NCI-H2081 (cell line): ENCODE results near the gene LRPAP1.

Experiments
- DNase-seq, 2 experiments: peaks; one replicate each; lab custom pipeline; 2025; lab: John Stamatoyannopoulos, UW

LRPAP1 gene

GRCh38 chr4:3500111-3500510 is 32.1 kb downstream of the LRPAP1 start:
- no peak for DNase-seq

GRCh38 chr4:3499710-3500109 is 32.5 kb downstream of the LRPAP1 start:
- DNase-seq, result no peak

GRCh38 chr4:3498901-3499510 is 33.2 kb downstream of the LRPAP1 start:
- peak in 1 of 2 experiments; percentile 19 for DNase-seq

GRCh38 chr4:3498407-3498806 is 33.8 kb downstream of the LRPAP1 start:
- no peak for DNase-seq

- no peak for DNase-seq
These were observed 34.5 kb downstream of the LRPAP1 start for GRCh38 chr4:3497523-3498389.

- DNase-seq, result no peak
These were observed 35.1 kb downstream of the LRPAP1 start for GRCh38 chr4:3497095-3497494.

- no peak for DNase-seq
These were observed 36.2 kb downstream of the LRPAP1 start for GRCh38 chr4:3496021-3496420.

- DNase-seq, result no peak
These were observed 36.8 kb downstream of the LRPAP1 start for GRCh38 chr4:3495204-3495975.

- DNase-seq, result no peak
These were observed 37.8 kb downstream of the LRPAP1 start for GRCh38 chr4:3494462-3494871.

- no peak for DNase-seq
These were observed 38.3 kb downstream of the LRPAP1 start for GRCh38 chr4:3493720-3494461.

GRCh38 chr4:3492741-3493719 is 39.2 kb downstream of the LRPAP1 start:
- no peak for DNase-seq

- no peak for DNase-seq
These were observed 40.4 kb downstream of the LRPAP1 start for GRCh38 chr4:3491681-3492405.

GRCh38 chr4:3489451-3489962 is 42.7 kb downstream of the LRPAP1 start:
- DNase-seq, result no peak

- DNase-seq, result no peak
These were observed 43.4 kb downstream of the LRPAP1 start for GRCh38 chr4:3488820-3489219.

- no peak for DNase-seq
These were observed 44.4 kb downstream of the LRPAP1 start for GRCh38 chr4:3487861-3488260.

- DNase-seq, result peak in 1 of 2 experiments; percentile 46
These were observed 45.4 kb downstream of the LRPAP1 start for GRCh38 chr4:3486541-3487540.

- DNase-seq, result no peak
These were observed 46.2 kb downstream of the LRPAP1 start for GRCh38 chr4:3485886-3486540.
